HG03108 (cell line): ENCODE data around the gene SPG11.
A peak's percentile ranks its signal among the peaks of the same experiment; 100 is the strongest.
"Not testable (repeated sequence)": the region's sequence is repeated elsewhere in the genome, so short reads cannot be mapped to it uniquely, and the experiment has no call there.

Experiments used
- ATAC-seq: cut with Tn5 transposase; IDR thresholded peaks from one replicate; pipeline ENCODE4 v1.9.1; 2021; ENCODE audit warnings: moderate library complexity; ENCODE audit not compliant: unreplicated experiment

Gene SPG11

GRCh38 chr15:44636976-44637375 lies 26.5 kb downstream of the SPG11 start:
- ATAC-seq: no peak

- ATAC-seq: no peak
Observed at GRCh38 chr15:44633603-44634002, 29.9 kb downstream of the SPG11 start.

- not testable (repeated sequence) for ATAC-seq
Observed at GRCh38 chr15:44625286-44625685, 38.2 kb downstream of the SPG11 start.

GRCh38 chr15:44623178-44623577 lies 40.3 kb downstream of the SPG11 start:
- ATAC-seq: no peak

GRCh38 chr15:44620081-44620480 lies 43.4 kb downstream of the SPG11 start:
- ATAC-seq: no peak

- ATAC-seq: no peak
Observed at GRCh38 chr15:44616974-44617373, 46.5 kb downstream of the SPG11 start.

- no peak for ATAC-seq
Observed at GRCh38 chr15:44606740-44607139, 56.7 kb downstream of the SPG11 start.

GRCh38 chr15:44603126-44603525 lies 60.3 kb downstream of the SPG11 start:
- ATAC-seq: no peak

GRCh38 chr15:44598892-44599291 lies 64.6 kb downstream of the SPG11 start:
- ATAC-seq: no peak

GRCh38 chr15:44598066-44598465 lies 65.4 kb downstream of the SPG11 start:
- ATAC-seq: no peak

- no peak for ATAC-seq
Observed at GRCh38 chr15:44596511-44597010, 66.9 kb downstream of the SPG11 start.

GRCh38 chr15:44595656-44596510 lies 67.6 kb downstream of the SPG11 start:
- peak; percentile 47 for ATAC-seq

GRCh38 chr15:44595246-44595645 lies 68.2 kb downstream of the SPG11 start:
- no peak for ATAC-seq

GRCh38 chr15:44593042-44593736 lies 70.3 kb downstream of the SPG11 start:
- ATAC-seq: no peak

- no peak for ATAC-seq
Observed at GRCh38 chr15:44591326-44591725, 72.1 kb downstream of the SPG11 start.

- ATAC-seq: no peak
Observed at GRCh38 chr15:44588541-44588940, 74.9 kb downstream of the SPG11 start.

- ATAC-seq: no peak
Observed at GRCh38 chr15:44585633-44586032, 77.8 kb downstream of the SPG11 start.

GRCh38 chr15:44584162-44584749 lies 79.2 kb downstream of the SPG11 start:
- no peak for ATAC-seq

- ATAC-seq: no peak
Observed at GRCh38 chr15:44580105-44580504, 83.4 kb downstream of the SPG11 start.

- ATAC-seq: no peak
Observed at GRCh38 chr15:44574734-44575133, 88.7 kb downstream of the SPG11 start.

- no peak for ATAC-seq
Observed at GRCh38 chr15:44573386-44573785, 90.1 kb downstream of the SPG11 start.

- ATAC-seq: no peak
Observed at GRCh38 chr15:44570361-44570760, 93.1 kb downstream of the SPG11 start.
